GM23248 (cell line): ENCODE results near the gene LOXL4.

ENCODE experiments used
- EZH2 ChIP-seq: fragments of 200-600 bp; sonication (generic); IDR thresholded peaks from 2 replicates; pipeline ENCODE4 v1.6.1; 2018; ENCODE audit warnings: antibody characterized with exemption, mild to moderate bottlenecking; ENCODE audit not compliant: insufficient read depth, poor library complexity, severe bottlenecking
- EZH2phosphoT487 ChIP-seq: fragments of 200-600 bp; sonication (generic); IDR thresholded peaks from 2 replicates; pipeline ENCODE4 v1.6.1; 2018; ENCODE audit warnings: antibody characterized with exemption, moderate library complexity, mild to moderate bottlenecking, low read depth; ENCODE audit not compliant: insufficient read depth

- no peak for TF ChIP-seq EZH2
- no peak for TF ChIP-seq EZH2phosphoT487
Measured at GRCh38 chr10:98293550-98294269, 25.7 kb upstream of the LOXL4 start.
